Measurements from ENCODE around the gene SFMBT2.

The SFMBT2 gene

DNA sequence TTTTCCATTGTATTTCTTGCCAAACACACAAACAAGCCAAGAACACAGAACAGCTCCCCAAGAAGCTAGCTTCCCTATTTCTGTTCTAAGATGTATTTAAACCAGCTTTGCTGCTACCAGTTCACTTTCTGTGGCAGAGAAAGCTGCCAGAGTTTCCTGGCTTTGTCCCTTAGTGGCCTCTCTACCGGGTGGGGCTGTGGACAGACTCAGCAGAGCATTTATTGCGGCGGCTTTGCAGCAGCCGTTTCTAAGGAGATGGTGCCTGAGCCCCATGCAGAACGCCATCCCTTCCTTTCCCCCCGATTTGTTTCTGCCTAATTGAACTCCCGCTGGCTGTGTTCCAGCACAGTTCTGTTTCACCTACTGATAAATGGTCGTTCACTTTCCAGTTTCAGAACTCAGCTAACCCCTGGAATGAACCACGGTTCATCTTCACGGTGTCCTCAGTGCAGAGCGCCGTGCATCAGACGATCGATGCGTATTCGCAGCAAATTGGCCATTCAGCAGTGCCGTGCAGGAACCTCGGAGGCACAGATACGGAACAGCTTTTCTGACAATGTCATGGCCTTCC lies 33.8 kb upstream of the SFMBT2 start:
- TF ChIP-seq, protein P1, sequence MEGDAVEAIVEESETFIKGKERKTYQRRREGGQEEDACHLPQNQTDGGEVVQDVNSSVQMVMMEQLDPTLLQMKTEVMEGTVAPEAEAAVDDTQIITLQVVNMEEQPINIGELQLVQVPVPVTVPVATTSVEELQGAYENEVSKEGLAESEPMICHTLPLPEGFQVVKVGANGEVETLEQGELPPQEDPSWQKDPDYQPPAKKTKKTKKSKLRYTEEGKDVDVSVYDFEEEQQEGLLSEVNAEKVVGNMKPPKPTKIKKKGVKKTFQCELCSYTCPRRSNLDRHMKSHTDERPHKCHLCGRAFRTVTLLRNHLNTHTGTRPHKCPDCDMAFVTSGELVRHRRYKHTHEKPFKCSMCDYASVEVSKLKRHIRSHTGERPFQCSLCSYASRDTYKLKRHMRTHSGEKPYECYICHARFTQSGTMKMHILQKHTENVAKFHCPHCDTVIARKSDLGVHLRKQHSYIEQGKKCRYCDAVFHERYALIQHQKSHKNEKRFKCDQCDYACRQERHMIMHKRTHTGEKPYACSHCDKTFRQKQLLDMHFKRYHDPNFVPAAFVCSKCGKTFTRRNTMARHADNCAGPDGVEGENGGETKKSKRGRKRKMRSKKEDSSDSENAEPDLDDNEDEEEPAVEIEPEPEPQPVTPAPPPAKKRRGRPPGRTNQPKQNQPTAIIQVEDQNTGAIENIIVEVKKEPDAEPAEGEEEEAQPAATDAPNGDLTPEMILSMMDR (IDR thresholded peaks at IDR 0.05; ENCODE audit: control insufficient read depth, extremely low read depth, insufficient read depth), result no peak
- DNase-seq (ENCODE audit: low read depth), result no peak

DNA sequence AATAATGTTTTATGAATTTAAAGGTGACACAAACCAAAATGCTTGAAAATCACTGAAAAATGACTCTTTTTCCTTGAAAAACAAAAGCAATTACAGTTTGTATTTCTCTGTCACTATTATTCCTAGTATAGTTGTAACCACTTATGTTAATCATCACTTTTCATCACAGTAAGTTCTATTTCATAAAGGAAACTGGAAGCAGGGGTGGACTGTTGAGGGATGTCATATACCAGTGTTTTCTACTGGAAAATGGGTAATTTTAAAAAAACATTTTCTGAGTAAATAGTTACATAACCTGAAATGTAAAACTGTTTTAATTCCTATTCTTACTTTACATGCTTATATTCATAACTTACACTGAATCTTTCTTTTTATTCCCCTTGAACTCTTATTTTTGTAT lies 32.2 kb upstream of the SFMBT2 start:
- no peak overlapping the region for H3K4me3 ChIP-seq (ENCODE audit: low read depth, low read length)
- no peak for DNase-seq (ENCODE audit: low read depth)
- TF ChIP-seq, protein P1 (IDR thresholded peaks at IDR 0.05; ENCODE audit: control insufficient read depth, extremely low read depth, insufficient read depth), result no peak

More for the DNA sequence above, 33.8 kb upstream of the SFMBT2 start:
- no peak overlapping the region for H3K4me3 ChIP-seq (ENCODE audit: low read depth, low read length)

DNA sequence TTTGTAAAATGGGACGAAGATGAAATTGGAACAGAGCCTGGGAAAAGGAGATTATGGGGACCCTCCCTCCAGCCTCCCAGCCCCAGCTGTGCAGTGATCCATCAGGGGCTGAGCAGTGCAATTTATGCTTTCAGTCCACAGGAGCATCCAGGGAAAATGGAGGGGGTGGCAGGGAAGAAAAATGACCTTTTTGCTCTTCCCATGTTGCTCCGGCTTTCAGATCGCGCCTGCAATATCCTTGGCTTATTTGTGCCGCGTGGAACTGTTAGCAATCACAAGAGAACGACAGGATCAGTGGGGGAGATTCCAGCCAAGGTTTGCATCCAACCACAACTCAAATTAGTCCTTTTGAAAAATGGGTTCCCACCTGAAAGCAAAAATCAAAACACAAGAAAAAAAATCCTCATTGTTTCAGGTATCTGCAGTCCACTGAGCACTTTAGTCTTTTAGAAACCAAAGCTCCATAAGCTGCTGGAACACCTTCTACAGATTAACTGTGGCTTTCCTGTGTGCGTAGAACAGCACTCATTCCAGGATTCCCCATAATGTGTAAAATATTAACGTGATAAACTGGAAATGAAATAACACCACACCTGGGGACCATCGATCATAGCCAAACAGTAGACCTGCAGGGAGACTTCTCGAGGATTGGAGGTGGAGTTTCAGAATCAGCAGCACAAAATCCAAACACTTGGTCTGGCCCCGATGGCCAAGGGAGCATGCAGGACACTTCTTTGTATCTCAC lies 30.7 kb upstream of the SFMBT2 start:
- TF ChIP-seq, protein P1 (IDR thresholded peaks at IDR 0.05; ENCODE audit: control insufficient read depth, extremely low read depth, insufficient read depth), result no peak
- H3K4me3 ChIP-seq (ENCODE audit: low read depth, low read length), result no peak overlapping the region
- no peak for DNase-seq (ENCODE audit: low read depth)

DNA sequence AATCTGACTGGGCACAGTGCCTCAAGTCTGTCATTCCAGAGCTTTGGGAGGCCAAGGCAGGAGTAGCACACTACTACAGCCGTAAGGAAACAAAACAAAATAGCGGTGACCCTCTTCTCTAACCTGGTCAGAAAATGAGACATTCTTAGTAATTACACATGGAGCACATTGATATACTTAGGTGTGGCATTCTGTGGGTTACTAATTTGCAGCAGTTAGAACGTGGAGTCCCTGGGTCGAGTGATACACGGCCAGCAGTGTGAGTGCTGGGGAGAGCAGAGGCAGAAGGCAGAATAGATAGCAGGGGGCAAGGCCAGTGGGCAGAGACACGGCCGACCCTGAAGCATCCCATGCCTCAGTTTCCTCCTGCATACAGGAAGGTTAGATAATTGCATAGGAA lies 28.9 kb upstream of the SFMBT2 start:
- no peak for DNase-seq (ENCODE audit: low read depth)
- TF ChIP-seq, protein P1 (IDR thresholded peaks at IDR 0.05; ENCODE audit: control insufficient read depth, extremely low read depth, insufficient read depth), result no peak
- H3K4me3 ChIP-seq (ENCODE audit: low read depth, low read length), result no peak overlapping the region

DNA sequence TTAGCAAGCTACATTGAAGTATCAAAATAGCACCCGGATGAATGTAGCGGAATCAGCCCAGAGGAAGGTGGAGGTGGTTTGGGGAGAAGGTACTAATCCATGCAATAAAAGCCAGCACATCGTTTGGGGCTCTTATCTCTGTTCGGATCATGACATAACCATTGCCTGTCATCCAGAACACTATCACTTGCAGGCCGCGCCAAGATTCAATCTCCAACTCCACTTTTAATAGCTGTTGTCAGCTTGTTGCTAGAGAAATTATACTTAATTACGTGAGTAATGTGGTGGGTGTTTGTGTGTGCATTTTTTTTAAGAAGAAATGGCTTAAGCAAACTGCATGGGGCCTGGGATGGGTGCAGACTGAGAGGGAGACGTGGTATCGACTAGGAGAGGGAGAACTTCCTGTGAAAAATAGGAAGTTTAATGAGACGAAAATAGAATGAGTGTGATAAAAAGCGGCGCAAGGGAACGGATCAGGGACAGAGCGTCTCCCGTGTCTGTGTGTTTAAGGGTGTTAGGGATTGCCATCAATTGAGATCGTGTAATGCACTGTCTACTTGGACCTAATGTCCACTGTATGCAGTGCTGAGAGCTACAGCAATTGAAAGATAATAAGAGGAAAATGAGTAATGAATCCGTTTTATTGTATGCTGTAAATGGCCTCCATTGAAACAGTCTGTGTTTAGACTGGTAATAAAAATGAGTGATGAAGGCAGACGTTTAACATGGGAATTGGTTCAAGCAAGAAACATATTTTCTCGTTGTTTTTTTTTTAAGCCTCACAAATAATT lies 27.6 kb upstream of the SFMBT2 start:
- DNase-seq (ENCODE audit: low read depth), result no peak
- no peak overlapping the region for H3K4me3 ChIP-seq (ENCODE audit: low read depth, low read length)
- TF ChIP-seq, protein P1 (IDR thresholded peaks at IDR 0.05; ENCODE audit: control insufficient read depth, extremely low read depth, insufficient read depth), result no peak

DNA sequence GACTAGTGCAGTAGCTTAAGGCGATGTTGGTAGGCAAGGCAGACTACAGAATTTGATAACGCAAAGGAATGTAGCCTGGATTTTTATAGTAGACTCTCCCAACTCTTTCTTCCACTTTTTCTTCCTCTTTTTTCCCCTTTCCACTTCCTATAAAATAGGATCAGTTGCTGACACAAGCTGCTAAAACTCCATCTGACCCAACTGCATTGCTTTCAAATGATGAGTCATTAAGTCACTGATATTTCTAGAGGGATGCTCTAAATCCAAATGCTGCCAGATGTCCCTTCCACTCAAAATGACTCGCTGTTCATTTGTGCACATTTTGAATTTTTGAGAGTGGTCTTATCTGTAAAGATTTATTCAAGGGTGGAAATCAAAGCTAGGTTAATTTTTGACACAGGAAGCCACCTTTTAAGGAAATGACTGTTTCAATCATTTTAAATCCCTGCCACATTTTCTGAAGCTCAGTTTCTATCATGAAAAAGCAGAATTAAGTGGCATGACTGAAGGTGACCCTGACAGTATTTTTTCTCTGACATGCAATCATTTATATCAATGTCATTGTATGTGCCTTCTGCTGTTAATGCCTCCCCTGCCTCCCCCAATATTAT lies 25.8 kb upstream of the SFMBT2 start:
- TF ChIP-seq, protein P1 (IDR thresholded peaks at IDR 0.05; ENCODE audit: control insufficient read depth, extremely low read depth, insufficient read depth), result no peak
- DNase-seq (ENCODE audit: low read depth), result no peak
- no peak overlapping the region for H3K4me3 ChIP-seq (ENCODE audit: low read depth, low read length)

All from LNCaP clone FGC (cell line).